ENCODE results near the gene CKM. TPM values are rescaled to one million over a fixed set of nuclear protein-coding genes. Genes with fewer than 3 reads are reported as not detected.

CKM gene
- total RNA-seq, 1 donor from 2014 or later, result not detected

DNA sequence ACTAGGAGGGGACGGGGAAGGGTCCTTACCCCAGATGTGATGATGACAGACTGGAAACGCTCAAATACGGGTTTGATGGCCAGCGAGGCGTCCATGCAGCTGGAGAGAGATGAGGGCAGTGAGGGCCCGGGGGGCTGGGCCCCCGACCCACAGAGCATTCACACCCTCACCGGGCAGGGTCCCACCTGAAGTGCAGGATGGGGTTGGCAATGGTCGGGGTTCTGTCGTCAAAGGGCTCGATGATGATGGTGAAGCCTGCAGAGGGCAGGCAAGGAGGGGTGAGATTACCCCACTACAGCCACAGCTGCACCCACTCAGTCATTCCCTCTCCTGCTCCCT lies 34.7 kb upstream of the CKM start:
- no peak for DNase-seq (ENCODE audit: extremely low spot score in 2 of 2)
- peaks cover 0 to 9% of the 10 kb centered on the region in 2 donors for H3K36me3 ChIP-seq
- H3K4me1 ChIP-seq, result no peaks in the 10 kb centered on the region
- H3K27me3 ChIP-seq, result no peaks in the 10 kb centered on the region
- TF ChIP-seq POLR2A (IDR thresholded peaks at IDR 0.05) (no peak), POLR2AphosphoS5 (IDR thresholded peaks at IDR 0.05; ENCODE audit: insufficient read depth in 1 of 2, low read depth in 1 of 2) (no peak)
- TF ChIP-seq, protein P1, sequence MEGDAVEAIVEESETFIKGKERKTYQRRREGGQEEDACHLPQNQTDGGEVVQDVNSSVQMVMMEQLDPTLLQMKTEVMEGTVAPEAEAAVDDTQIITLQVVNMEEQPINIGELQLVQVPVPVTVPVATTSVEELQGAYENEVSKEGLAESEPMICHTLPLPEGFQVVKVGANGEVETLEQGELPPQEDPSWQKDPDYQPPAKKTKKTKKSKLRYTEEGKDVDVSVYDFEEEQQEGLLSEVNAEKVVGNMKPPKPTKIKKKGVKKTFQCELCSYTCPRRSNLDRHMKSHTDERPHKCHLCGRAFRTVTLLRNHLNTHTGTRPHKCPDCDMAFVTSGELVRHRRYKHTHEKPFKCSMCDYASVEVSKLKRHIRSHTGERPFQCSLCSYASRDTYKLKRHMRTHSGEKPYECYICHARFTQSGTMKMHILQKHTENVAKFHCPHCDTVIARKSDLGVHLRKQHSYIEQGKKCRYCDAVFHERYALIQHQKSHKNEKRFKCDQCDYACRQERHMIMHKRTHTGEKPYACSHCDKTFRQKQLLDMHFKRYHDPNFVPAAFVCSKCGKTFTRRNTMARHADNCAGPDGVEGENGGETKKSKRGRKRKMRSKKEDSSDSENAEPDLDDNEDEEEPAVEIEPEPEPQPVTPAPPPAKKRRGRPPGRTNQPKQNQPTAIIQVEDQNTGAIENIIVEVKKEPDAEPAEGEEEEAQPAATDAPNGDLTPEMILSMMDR (IDR thresholded peaks at IDR 0.05), result no peak
- no peak overlapping the region for H3K27ac ChIP-seq
- intact Hi-C loops (cut with DNase I), result no loop called here
- H3K9me3 ChIP-seq, result no peaks in the 10 kb centered on the region
- no peak overlapping the region for H3K4me3 ChIP-seq

- Histone ChIP-seq H3K27me3 (no peaks in the 10 kb centered on the region), H3K4me1 (no peaks in the 10 kb centered on the region), H3K36me3 (peaks cover 0 to 12% of the 10 kb centered on the region in 2 donors), H3K9me3 (no peaks in the 10 kb centered on the region), H3K27ac (no peak overlapping the region), H3K4me3 (no peak overlapping the region)
- intact Hi-C loops (cut with DNase I), result no loop called here
- no peak for DNase-seq (ENCODE audit: extremely low spot score in 2 of 2)
- TF ChIP-seq POLR2AphosphoS5 (IDR thresholded peaks at IDR 0.05; ENCODE audit: insufficient read depth in 1 of 2, low read depth in 1 of 2) (no peak), POLR2A (IDR thresholded peaks at IDR 0.05) (no peak)
- TF ChIP-seq, protein P1 (IDR thresholded peaks at IDR 0.05), result no peak
Measured at GRCh38 chr19:45356760-45357444, 34.2 kb upstream of the CKM start.

GRCh38 chr19:45355910-45356309 lies 33.2 kb upstream of the CKM start:
- Histone ChIP-seq H3K9me3 (no peaks in the 10 kb centered on the region), H3K4me3 (no peak overlapping the region), H3K27me3 (no peaks in the 10 kb centered on the region), H3K4me1 (no peaks in the 10 kb centered on the region), H3K27ac (no peak overlapping the region), H3K36me3 (peaks cover 0 to 7% of the 10 kb centered on the region in 2 donors)
- no peak for DNase-seq (ENCODE audit: extremely low spot score in 2 of 2)
- TF ChIP-seq, protein P1 (IDR thresholded peaks at IDR 0.05), result no peak
- TF ChIP-seq POLR2AphosphoS5 (IDR thresholded peaks at IDR 0.05; ENCODE audit: insufficient read depth in 1 of 2, low read depth in 1 of 2) (no peak), POLR2A (IDR thresholded peaks at IDR 0.05) (no peak)
- intact Hi-C loops (cut with DNase I), result no loop called here

- Histone ChIP-seq H3K27ac (no peak overlapping the region), H3K4me3 (no peak overlapping the region), H3K4me1 (no peaks in the 10 kb centered on the region), H3K27me3 (no peaks in the 10 kb centered on the region), H3K36me3 (peaks cover 0 to 12% of the 10 kb centered on the region in 2 donors), H3K9me3 (no peaks in the 10 kb centered on the region)
- DNase-seq (ENCODE audit: extremely low spot score in 2 of 2), result no peak
- intact Hi-C loops (cut with DNase I), result no loop called here
- TF ChIP-seq POLR2AphosphoS5 (IDR thresholded peaks at IDR 0.05; ENCODE audit: insufficient read depth in 1 of 2, low read depth in 1 of 2), result no peak
- TF ChIP-seq, protein P1 (IDR thresholded peaks at IDR 0.05), result no peak
- TF ChIP-seq POLR2A (IDR thresholded peaks at IDR 0.05), result no peak
Measured at GRCh38 chr19:45355402-45355801, 32.7 kb upstream of the CKM start.

DNA sequence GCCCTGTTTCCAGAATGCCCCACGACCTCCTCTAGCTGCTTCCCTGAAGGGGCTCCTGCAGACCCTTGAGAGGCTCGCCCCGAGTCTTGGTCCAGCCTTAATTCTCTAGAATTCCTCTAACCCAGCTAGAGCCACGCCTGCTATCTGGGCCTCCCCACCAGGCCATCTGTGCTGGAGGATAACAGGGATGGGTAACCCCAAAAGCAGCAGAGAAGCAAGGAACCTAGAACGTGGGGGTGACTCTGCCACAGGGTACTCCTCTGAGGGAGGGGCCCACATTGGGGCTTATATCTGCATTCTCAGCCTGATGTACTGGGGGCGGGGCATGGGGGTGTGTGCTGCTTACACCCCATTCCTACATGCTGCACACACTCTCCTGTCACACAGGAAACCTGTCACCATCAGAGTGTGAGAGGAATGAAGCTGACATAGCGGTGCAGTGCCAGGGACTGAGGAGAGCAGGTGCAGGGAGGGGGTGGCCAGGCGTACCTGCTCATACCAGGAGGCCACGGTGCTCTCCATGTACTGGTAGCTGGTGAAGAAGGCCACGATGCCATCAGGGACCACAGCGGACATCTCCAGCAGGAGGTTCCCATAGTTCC lies 31.7 kb upstream of the CKM start:
- intact Hi-C loops (cut with DNase I), result no loop called here
- Histone ChIP-seq H3K36me3 (peaks cover 0 to 13% of the 10 kb centered on the region in 2 donors), H3K27me3 (no peaks in the 10 kb centered on the region), H3K4me1 (no peaks in the 10 kb centered on the region), H3K9me3 (no peaks in the 10 kb centered on the region), H3K4me3 (no peak overlapping the region), H3K27ac (no peak overlapping the region)
- DNase-seq (ENCODE audit: extremely low spot score in 2 of 2), result no peak
- TF ChIP-seq POLR2A (IDR thresholded peaks at IDR 0.05) (no peak), POLR2AphosphoS5 (IDR thresholded peaks at IDR 0.05; ENCODE audit: insufficient read depth in 1 of 2, low read depth in 1 of 2) (no peak)
- TF ChIP-seq, protein P1 (IDR thresholded peaks at IDR 0.05), result no peak

Measured in vagina (tissue), 2 donors.